Measurements from ENCODE around the gene MBNL2. TPM values are rescaled to one million over a fixed set of nuclear protein-coding genes. Genes with fewer than 3 reads are reported as not detected.
A peak's percentile ranks its signal among the peaks of the same experiment; 100 is the strongest.

The MBNL2 gene
- total RNA-seq, 4 donors from 2014 or later, result 92.8 to 132 (median 101) TPM

GRCh38 chr13:97334690-97335089, 112.6 kb downstream of the MBNL2 start:
- intact Hi-C loops (cut with DNase I), result no loop called here
- Histone ChIP-seq H3K27me3 (no peaks in the 10 kb centered on the region), H3K4me1 (peaks cover 37 to 83% (median 77%) of the 10 kb centered on the region in 4 donors), H3K27ac (replicated peaks in 1 of 4) (peak overlapping the region in 3 of 4 donors; percentile 30 to 59 (median 57)), H3K36me3 (peaks cover 0 to 20% (median 12%) of the 10 kb centered on the region in 4 donors), H3K4me3 (no peak overlapping the region), H3K9me3 (no peaks in the 10 kb centered on the region)
- no peak for TF ChIP-seq POLR2A (IDR thresholded peaks at IDR 0.05; ENCODE audit: low read depth)
- TF ChIP-seq CTCF (IDR thresholded peaks at IDR 0.05), result no peak
- TF ChIP-seq EP300 (IDR thresholded peaks at IDR 0.05), result no peak
- no peak for TF ChIP-seq POLR2AphosphoS5 (IDR thresholded peaks at IDR 0.05)
- 83% methylated on average over 3 of the region's 3 CpGs for WGBS
- no peak for DNase-seq (ENCODE audit: extremely low spot score)

- 71% methylated on average over 6 of the region's 6 CpGs for WGBS
- no peak for TF ChIP-seq EP300 (IDR thresholded peaks at IDR 0.05)
- no peak for TF ChIP-seq CTCF (IDR thresholded peaks at IDR 0.05)
- TF ChIP-seq POLR2AphosphoS5 (IDR thresholded peaks at IDR 0.05), result no peak
- TF ChIP-seq POLR2A (IDR thresholded peaks at IDR 0.05; ENCODE audit: low read depth), result no peak
- peak overlapping the region; percentile 17 to 59 (median 44) for H3K27ac ChIP-seq (replicated peaks in 1 of 4)
- no peak for DNase-seq (ENCODE audit: extremely low spot score)
- H3K4me1 ChIP-seq, result peaks cover 38 to 83% (median 77%) of the 10 kb centered on the region in 4 donors
- no peaks in the 10 kb centered on the region for H3K9me3 ChIP-seq
- H3K36me3 ChIP-seq, result peaks cover 0 to 20% (median 12%) of the 10 kb centered on the region in 4 donors
- no peak overlapping the region for H3K4me3 ChIP-seq
- no peaks in the 10 kb centered on the region for H3K27me3 ChIP-seq
- intact Hi-C loops (cut with DNase I), result no loop called here
These were observed 113.5 kb downstream of the MBNL2 start for GRCh38 chr13:97335488-97336134.

- H3K27ac ChIP-seq (replicated peaks in 1 of 4), result peak overlapping the region in 3 of 4 donors; percentile 83 to 86 (median 84)
- H3K4me1 ChIP-seq, result peaks cover 46 to 84% (median 82%) of the 10 kb centered on the region in 4 donors
- WGBS, result 78% methylated on average over 4 of the region's 4 CpGs
These were observed 115.9 kb downstream of the MBNL2 start for GRCh38 chr13:97337985-97338499.

GRCh38 chr13:97338571-97338970, 116.4 kb downstream of the MBNL2 start:
- Histone ChIP-seq H3K27ac (replicated peaks in 1 of 4) (peak overlapping the region; percentile 83 to 86 (median 84)), H3K36me3 (peaks cover 0 to 28% (median 17%) of the 10 kb centered on the region in 4 donors), H3K4me1 (peaks cover 41 to 83% (median 80%) of the 10 kb centered on the region in 4 donors), H3K4me3 (no peak overlapping the region), H3K27me3 (no peaks in the 10 kb centered on the region), H3K9me3 (no peaks in the 10 kb centered on the region)
- no peak for TF ChIP-seq POLR2AphosphoS5 (IDR thresholded peaks at IDR 0.05)
- no peak for TF ChIP-seq POLR2A (IDR thresholded peaks at IDR 0.05; ENCODE audit: low read depth)
- TF ChIP-seq CTCF (IDR thresholded peaks at IDR 0.05), result no peak
- TF ChIP-seq EP300 (IDR thresholded peaks at IDR 0.05), result no peak
- no peak for DNase-seq (ENCODE audit: extremely low spot score)
- intact Hi-C loops (cut with DNase I), result loop anchor here (2.0 kb wide), 1 partner anchor 116 kb away; the partner anchor contains the start of gene MBNL2
- WGBS, result 83% methylated on average over 16 of the region's 16 CpGs

More at GRCh38 chr13:97337985-97338499, 115.9 kb downstream of the MBNL2 start:
- Histone ChIP-seq H3K36me3 (peaks cover 0 to 23% (median 13%) of the 10 kb centered on the region in 4 donors), H3K9me3 (no peaks in the 10 kb centered on the region), H3K4me3 (no peak overlapping the region), H3K27me3 (no peaks in the 10 kb centered on the region)
- TF ChIP-seq POLR2AphosphoS5 (IDR thresholded peaks at IDR 0.05) (no peak), EP300 (IDR thresholded peaks at IDR 0.05) (no peak)
- intact Hi-C loops (cut with DNase I), result loop anchor here (2.0 kb wide), 1 partner anchor 115 kb away; the partner anchor contains the start of gene MBNL2
- no peak for DNase-seq (ENCODE audit: extremely low spot score)
